ENCODE data around the gene ATP9B. TPM values are rescaled to one million over a fixed set of nuclear protein-coding genes. Genes with fewer than 3 reads are reported as not detected.

Gene ATP9B
- total and polyA plus RNA-seq, 10 of the 15 experiments (the other 5 are each of a cell fraction or from before 2014, with no cell fraction given), result 0.74 to 20.7 (median 12.9) TPM

DNA sequence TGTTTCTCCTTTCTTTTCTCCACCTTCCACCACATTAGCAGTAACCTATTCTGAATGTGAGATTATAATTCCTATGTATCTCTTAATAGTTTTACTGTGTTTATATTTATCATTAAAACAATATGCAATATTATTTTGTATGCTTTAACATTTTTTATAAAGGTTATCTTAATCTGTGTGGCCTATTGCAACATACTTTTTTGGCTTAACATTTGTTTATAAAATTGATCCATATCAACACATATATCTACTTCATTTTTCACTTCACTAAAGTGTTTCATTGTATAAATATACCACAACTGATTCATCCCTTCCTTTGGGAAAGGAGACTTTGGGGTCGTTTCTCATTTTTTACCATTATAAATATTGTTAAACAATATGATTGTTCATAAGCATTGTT, 48.6 kb downstream of the ATP9B start:
- H3K79me2 ChIP-seq (ENCODE audit: control insufficient read depth, insufficient read depth, low read length), result no peaks in the 10 kb centered on the region
- CTCF ChIA-PET, result no interaction called here

More for the DNA sequence above, 48.6 kb downstream of the ATP9B start:
- Histone ChIP-seq H4K20me1 (ENCODE audit: control insufficient read depth, insufficient read depth) (no peaks in the 10 kb centered on the region), H3K4me2 (ENCODE audit: control insufficient read depth, insufficient read depth) (no peak overlapping the region), H3K27me3 (replicated peaks in 1 of 2; ENCODE audit: control insufficient read depth in 2 of 2, insufficient read depth in 2 of 2, low read length in 1 of 2) (no peaks in the 10 kb centered on the region), H3K4me1 (ENCODE audit: control insufficient read depth, insufficient read depth, low read length) (no peaks in the 10 kb centered on the region), H2AFZ (ENCODE audit: control insufficient read depth, low read depth, low read length) (no peak overlapping the region), H3K9me3 (replicated peaks; ENCODE audit: control insufficient read depth, insufficient read depth, low read length) (peaks cover 1% of the 10 kb centered on the region; the same call in 1 of the 3 replicates), H3K27ac (ENCODE audit: control insufficient read depth, insufficient read depth) (no peak overlapping the region), H3K9ac (ENCODE audit: control insufficient read depth, insufficient read depth, low read length) (no peak overlapping the region), H3K36me3 (ENCODE audit: control insufficient read depth in 2 of 2, insufficient read depth in 2 of 2, low read length in 1 of 2) (peaks cover 3 to 11% of the 10 kb centered on the region in 2 experiments), H3K4me3 (no peak overlapping the region)
- TF ChIP-seq RAD51 (IDR thresholded peaks at IDR 0.05) (no peak), YY1 (IDR thresholded peaks at IDR 0.05; ENCODE audit: low read depth, low read length) (no peak), RBBP5 (conservative IDR thresholded peaks at IDR 0.05) (no peak), IRF4 (IDR thresholded peaks at IDR 0.05; ENCODE audit: low read depth, low read length) (no peak), CHD4 (IDR thresholded peaks at IDR 0.05) (no peak), NRF1 (conservative IDR thresholded peaks at IDR 0.05; ENCODE audit: low read depth, low read length) (no peak), FOXM1 (IDR thresholded peaks at IDR 0.05; ENCODE audit: low read depth, low read length) (no peak), EZH2 (IDR thresholded peaks at IDR 0.05; ENCODE audit: borderline replicate concordance, control insufficient read depth, low read depth, low read length) (no peak), BCL11A (IDR thresholded peaks at IDR 0.05; ENCODE audit: low read depth, low read length) (no peak), NFXL1 (IDR thresholded peaks at IDR 0.05; ENCODE audit: borderline replicate concordance) (no peak), SMAD1 (IDR thresholded peaks at IDR 0.05; ENCODE audit: low read depth, partially characterized antibody) (no peak), SPI1 (IDR thresholded peaks at IDR 0.05; ENCODE audit: borderline replicate concordance, insufficient read depth, low read depth, low read length) (no peak), RFX5 (IDR thresholded peaks at IDR 0.05; ENCODE audit: low read depth, low read length) (no peak)
- TF ChIP-seq, protein P1, sequence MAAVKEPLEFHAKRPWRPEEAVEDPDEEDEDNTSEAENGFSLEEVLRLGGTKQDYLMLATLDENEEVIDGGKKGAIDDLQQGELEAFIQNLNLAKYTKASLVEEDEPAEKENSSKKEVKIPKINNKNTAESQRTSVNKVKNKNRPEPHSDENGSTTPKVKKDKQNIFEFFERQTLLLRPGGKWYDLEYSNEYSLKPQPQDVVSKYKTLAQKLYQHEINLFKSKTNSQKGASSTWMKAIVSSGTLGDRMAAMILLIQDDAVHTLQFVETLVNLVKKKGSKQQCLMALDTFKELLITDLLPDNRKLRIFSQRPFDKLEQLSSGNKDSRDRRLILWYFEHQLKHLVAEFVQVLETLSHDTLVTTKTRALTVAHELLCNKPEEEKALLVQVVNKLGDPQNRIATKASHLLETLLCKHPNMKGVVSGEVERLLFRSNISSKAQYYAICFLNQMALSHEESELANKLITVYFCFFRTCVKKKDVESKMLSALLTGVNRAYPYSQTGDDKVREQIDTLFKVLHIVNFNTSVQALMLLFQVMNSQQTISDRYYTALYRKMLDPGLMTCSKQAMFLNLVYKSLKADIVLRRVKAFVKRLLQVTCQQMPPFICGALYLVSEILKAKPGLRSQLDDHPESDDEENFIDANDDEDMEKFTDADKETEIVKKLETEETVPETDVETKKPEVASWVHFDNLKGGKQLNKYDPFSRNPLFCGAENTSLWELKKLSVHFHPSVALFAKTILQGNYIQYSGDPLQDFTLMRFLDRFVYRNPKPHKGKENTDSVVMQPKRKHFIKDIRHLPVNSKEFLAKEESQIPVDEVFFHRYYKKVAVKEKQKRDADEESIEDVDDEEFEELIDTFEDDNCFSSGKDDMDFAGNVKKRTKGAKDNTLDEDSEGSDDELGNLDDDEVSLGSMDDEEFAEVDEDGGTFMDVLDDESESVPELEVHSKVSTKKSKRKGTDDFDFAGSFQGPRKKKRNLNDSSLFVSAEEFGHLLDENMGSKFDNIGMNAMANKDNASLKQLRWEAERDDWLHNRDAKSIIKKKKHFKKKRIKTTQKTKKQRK (IDR thresholded peaks at IDR 0.05; ENCODE audit: low read depth, low read length), result no peak
- in situ Hi-C loops (cut with MboI) (no loop called here), intact Hi-C loops (cut with micrococcal nuclease; ENCODE audit: unreplicated experiment) (no loop called here)
- RAD21 ChIA-PET (ENCODE audit: unreplicated experiment), result no interaction called here
- no peak for FAIRE-seq
- SMC1A ChIA-PET (ENCODE audit: uncharacterized antibody, unreplicated experiment), result interaction anchor here (1.3 kb wide), 1 partner anchor 135 kb away, joined by 3 read pairs; no protein-coding TSS in a partner anchor
- 100% methylated on average over 1 of the region's 1 CpG for WGBS (ENCODE audit: insufficient coverage, insufficient replicate concordance, low lambda C conversion rate, missing lambda C conversion rate)
- DNase-seq (ENCODE audit: low read depth, low spot score), result no peak
- no TSS peak for BruUV-seq (replicated peaks)
- no peak for ATAC-seq
- POLR2A ChIA-PET, result no interaction called here
